ENCODE results near the gene ARRDC1. TPM values are rescaled to one million over a fixed set of nuclear protein-coding genes. Genes with fewer than 3 reads are reported as not detected.

Gene ARRDC1
- polyA plus RNA-seq, 1 donor from 2014 or later: 53.4 TPM

DNA sequence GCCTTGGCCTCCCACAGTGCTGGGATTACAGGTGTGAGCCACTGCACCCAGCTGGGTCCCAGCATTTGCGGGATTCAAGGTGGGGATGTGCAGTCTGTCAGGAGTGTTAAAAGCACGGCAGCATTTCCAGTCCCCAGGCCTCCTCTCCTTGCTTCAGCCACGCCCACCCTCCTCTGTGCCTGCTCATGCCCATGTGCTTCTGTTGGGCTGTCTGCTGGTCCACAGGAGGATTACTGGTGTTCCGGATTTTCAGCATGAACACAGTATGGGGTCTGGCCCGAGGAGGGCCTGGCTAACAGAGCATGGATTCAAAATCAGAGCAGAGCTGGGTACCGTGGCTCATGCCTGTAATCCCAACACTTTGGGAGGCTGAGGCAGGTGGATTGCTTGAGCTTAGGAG, 5.5 kb downstream of the ARRDC1 start:
- H4K20me1 ChIP-seq (ENCODE audit: insufficient read depth): no peaks in the 10 kb centered on the region
- no peak overlapping the region for H3K4me3 ChIP-seq (ENCODE audit: low read length)
- H3K27ac ChIP-seq (ENCODE audit: low read length): no peak overlapping the region
- TF ChIP-seq MXI1 (conservative IDR thresholded peaks at IDR 0.05; ENCODE audit: poor library complexity, severe bottlenecking) (no peak), RAD21 (conservative IDR thresholded peaks at IDR 0.05) (no peak), POLR2AphosphoS5 (IDR thresholded peaks at IDR 0.05) (no peak), EZH2 (IDR thresholded peaks at IDR 0.05; ENCODE audit: borderline replicate concordance, insufficient read depth, low read length, poor library complexity, severe bottlenecking) (no peak)
- TF ChIP-seq, protein P1, sequence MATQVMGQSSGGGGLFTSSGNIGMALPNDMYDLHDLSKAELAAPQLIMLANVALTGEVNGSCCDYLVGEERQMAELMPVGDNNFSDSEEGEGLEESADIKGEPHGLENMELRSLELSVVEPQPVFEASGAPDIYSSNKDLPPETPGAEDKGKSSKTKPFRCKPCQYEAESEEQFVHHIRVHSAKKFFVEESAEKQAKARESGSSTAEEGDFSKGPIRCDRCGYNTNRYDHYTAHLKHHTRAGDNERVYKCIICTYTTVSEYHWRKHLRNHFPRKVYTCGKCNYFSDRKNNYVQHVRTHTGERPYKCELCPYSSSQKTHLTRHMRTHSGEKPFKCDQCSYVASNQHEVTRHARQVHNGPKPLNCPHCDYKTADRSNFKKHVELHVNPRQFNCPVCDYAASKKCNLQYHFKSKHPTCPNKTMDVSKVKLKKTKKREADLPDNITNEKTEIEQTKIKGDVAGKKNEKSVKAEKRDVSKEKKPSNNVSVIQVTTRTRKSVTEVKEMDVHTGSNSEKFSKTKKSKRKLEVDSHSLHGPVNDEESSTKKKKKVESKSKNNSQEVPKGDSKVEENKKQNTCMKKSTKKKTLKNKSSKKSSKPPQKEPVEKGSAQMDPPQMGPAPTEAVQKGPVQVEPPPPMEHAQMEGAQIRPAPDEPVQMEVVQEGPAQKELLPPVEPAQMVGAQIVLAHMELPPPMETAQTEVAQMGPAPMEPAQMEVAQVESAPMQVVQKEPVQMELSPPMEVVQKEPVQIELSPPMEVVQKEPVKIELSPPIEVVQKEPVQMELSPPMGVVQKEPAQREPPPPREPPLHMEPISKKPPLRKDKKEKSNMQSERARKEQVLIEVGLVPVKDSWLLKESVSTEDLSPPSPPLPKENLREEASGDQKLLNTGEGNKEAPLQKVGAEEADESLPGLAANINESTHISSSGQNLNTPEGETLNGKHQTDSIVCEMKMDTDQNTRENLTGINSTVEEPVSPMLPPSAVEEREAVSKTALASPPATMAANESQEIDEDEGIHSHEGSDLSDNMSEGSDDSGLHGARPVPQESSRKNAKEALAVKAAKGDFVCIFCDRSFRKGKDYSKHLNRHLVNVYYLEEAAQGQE (IDR thresholded peaks at IDR 0.05; ENCODE audit: borderline replicate concordance): no peak
- H3F3A ChIP-seq (ENCODE audit: insufficient read depth, low read length, poor library complexity, severe bottlenecking): no peaks in the 10 kb centered on the region
- no peak overlapping the region for H3K9ac ChIP-seq (ENCODE audit: low read length)
- no peaks in the 10 kb centered on the region for H3K27me3 ChIP-seq (ENCODE audit: insufficient read depth, low read depth, low read length)
- no peaks in the 10 kb centered on the region for H3K9me3 ChIP-seq (ENCODE audit: low read length)
- H3K4me2 ChIP-seq (ENCODE audit: low read length): no peak overlapping the region
- H3K9me2 ChIP-seq (ENCODE audit: insufficient read depth, low read length): no peaks in the 10 kb centered on the region
- H3K79me2 ChIP-seq (replicated peaks; ENCODE audit: insufficient read depth, low read length): no peaks in the 10 kb centered on the region
- H2AFZ ChIP-seq (ENCODE audit: low read depth, low read length): no peak overlapping the region
- no peaks in the 10 kb centered on the region for H3K36me3 ChIP-seq (ENCODE audit: insufficient read depth, low read length)

DNA sequence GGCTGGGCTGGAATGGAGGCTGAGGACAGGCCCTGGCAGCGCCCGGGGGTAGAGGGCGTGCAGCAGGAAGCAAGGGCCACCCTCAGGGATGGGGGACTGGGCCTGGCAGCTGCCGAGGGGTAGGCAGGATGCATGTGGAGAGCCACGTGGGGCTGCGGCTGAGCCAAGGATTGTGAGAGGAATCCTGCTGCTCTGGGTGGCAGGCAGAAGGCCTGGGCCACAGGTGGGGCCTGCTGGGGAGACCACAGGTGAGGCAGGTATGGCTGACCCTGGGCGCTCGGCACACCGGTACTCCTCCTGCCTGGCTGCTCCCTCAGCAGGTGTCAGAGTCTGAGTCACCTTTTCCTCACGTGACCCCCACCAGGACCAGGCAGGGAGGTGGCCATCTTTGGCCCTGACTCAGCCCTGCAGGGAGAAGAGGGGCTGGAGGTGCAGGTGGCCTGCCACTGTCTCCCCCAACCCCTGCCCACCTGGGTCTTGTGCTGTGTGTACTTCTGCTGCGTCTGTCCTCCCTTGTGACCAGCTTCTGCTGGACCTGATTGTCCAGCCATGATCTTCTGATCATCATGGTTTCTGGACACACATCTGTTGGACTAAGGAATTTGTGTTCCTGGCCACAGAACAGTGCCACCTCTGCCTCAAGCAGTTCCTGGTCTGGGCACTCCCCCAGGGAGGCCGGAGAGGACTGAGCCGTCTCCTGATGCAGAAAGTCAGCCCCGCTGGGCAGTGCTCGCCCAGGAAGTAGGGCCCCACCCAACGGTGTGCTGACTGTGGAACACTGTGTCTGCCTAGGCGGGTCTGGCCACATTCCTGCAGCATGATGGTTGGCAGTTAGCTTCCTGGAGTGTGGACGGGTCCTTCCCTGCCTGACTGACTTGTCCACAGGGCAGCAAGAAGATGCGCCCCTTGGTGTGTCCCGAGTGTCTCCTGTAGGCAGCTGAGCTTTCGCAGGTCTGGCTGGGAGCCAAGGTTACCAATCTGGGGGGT, 6.4 kb downstream of the ARRDC1 start:
- Histone ChIP-seq H4K20me1 (ENCODE audit: insufficient read depth) (no peaks in the 10 kb centered on the region), H3K27ac (ENCODE audit: low read length) (no peak overlapping the region), H3F3A (ENCODE audit: insufficient read depth, low read length, poor library complexity, severe bottlenecking) (no peaks in the 10 kb centered on the region), H3K9me2 (ENCODE audit: insufficient read depth, low read length) (no peaks in the 10 kb centered on the region), H3K36me3 (ENCODE audit: insufficient read depth, low read length) (no peaks in the 10 kb centered on the region), H3K9me3 (ENCODE audit: low read length) (no peaks in the 10 kb centered on the region), H3K9ac (ENCODE audit: low read length) (no peak overlapping the region), H3K79me2 (replicated peaks; ENCODE audit: insufficient read depth, low read length) (peaks cover 3% of the 10 kb centered on the region), H3K4me3 (ENCODE audit: low read length) (no peak overlapping the region), H3K4me2 (ENCODE audit: low read length) (no peak overlapping the region), H2AFZ (ENCODE audit: low read depth, low read length) (no peak overlapping the region), H3K27me3 (ENCODE audit: insufficient read depth, low read depth, low read length) (no peaks in the 10 kb centered on the region)
- TF ChIP-seq SMC3 (conservative IDR thresholded peaks at IDR 0.05; ENCODE audit: poor library complexity): no peak
- TF ChIP-seq, protein P1 (IDR thresholded peaks at IDR 0.05; ENCODE audit: borderline replicate concordance): no peak
- TF ChIP-seq RAD21 (conservative IDR thresholded peaks at IDR 0.05): no peak
- TF ChIP-seq MXI1 (conservative IDR thresholded peaks at IDR 0.05; ENCODE audit: poor library complexity, severe bottlenecking): no peak
- TF ChIP-seq POLR2AphosphoS5 (IDR thresholded peaks at IDR 0.05): no peak
- TF ChIP-seq, protein P2, sequence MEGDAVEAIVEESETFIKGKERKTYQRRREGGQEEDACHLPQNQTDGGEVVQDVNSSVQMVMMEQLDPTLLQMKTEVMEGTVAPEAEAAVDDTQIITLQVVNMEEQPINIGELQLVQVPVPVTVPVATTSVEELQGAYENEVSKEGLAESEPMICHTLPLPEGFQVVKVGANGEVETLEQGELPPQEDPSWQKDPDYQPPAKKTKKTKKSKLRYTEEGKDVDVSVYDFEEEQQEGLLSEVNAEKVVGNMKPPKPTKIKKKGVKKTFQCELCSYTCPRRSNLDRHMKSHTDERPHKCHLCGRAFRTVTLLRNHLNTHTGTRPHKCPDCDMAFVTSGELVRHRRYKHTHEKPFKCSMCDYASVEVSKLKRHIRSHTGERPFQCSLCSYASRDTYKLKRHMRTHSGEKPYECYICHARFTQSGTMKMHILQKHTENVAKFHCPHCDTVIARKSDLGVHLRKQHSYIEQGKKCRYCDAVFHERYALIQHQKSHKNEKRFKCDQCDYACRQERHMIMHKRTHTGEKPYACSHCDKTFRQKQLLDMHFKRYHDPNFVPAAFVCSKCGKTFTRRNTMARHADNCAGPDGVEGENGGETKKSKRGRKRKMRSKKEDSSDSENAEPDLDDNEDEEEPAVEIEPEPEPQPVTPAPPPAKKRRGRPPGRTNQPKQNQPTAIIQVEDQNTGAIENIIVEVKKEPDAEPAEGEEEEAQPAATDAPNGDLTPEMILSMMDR (IDR thresholded peaks at IDR 0.05; ENCODE audit: poor library complexity, severe bottlenecking): no peak
- no peak for TF ChIP-seq EZH2 (IDR thresholded peaks at IDR 0.05; ENCODE audit: borderline replicate concordance, insufficient read depth, low read length, poor library complexity, severe bottlenecking)
- TF ChIP-seq EP300 (conservative IDR thresholded peaks at IDR 0.05; ENCODE audit: poor library complexity, severe bottlenecking): no peak
- no peak for TF ChIP-seq TAF1 (IDR thresholded peaks at IDR 0.05; ENCODE audit: low read depth)
